ENCODE data around the gene MYL7. TPM values are rescaled to one million over a fixed set of nuclear protein-coding genes. Genes with fewer than 3 reads are reported as not detected.
A peak's percentile ranks its signal among the peaks of the same experiment; 100 is the strongest.

Gene MYL7
- total and polyA plus RNA-seq, 2 of the 13 experiments (the other 11 are each of a cell fraction or from before 2014, with no cell fraction given), result 1.8 TPM; not detected in 1

- no peak overlapping the region for H3K4me2 ChIP-seq (ENCODE audit: low read depth, low read length)
- ChIA-PET CTCF (ENCODE audit: low intra/inter-chr PET ratio, low total read pairs) (no interaction called here), POLR2A (no interaction called here)
- TF ChIP-seq ATF4 (CRISPR knock-in tag; IDR thresholded peaks at IDR 0.05) (peak in 1 of 2 experiments; percentile 71; a peak in 2 of 4 replicates), CEBPB (IDR thresholded peaks at IDR 0.05; ENCODE audit: borderline replicate concordance, low read depth, low read length) (peak; percentile 19; the same call in 1 of the 2 replicates), NR2F6 (IDR thresholded peaks at IDR 0.05) (0 out of 2 replicates have a peak, but pooled peaks have one; percentile 16), NR2F6 (CRISPR knock-in tag; IDR thresholded peaks at IDR 0.05) (no peak), HNRNPL (IDR thresholded peaks at IDR 0.05; ENCODE audit: low read depth, low read length) (0 out of 2 replicates have a peak, but pooled peaks have one; percentile 21), ZNF484 (CRISPR knock-in tag; IDR thresholded peaks at IDR 0.05; ENCODE audit: borderline replicate concordance, low read depth) (no peak), ATF6 (CRISPR knock-in tag; conservative IDR thresholded peaks at IDR 0.05) (no peak), HIC2 (CRISPR knock-in tag; IDR thresholded peaks at IDR 0.05; ENCODE audit: low read depth) (peak; percentile 78)
- H2AFZ ChIP-seq (ENCODE audit: low read length), result no peak overlapping the region
- H3K79me2 ChIP-seq (ENCODE audit: insufficient read depth, low read length), result no peaks in the 10 kb centered on the region
- in situ Hi-C loops (cut with HindIII; ENCODE audit: extremely low pct_ligation_motif_present, low pct_unique_long_range_greater_than_20kb), result no loop called here
- no peaks in the 10 kb centered on the region for H3K36me3 ChIP-seq (replicated peaks in 1 of 2; ENCODE audit: control insufficient read depth in 1 of 2, insufficient read depth in 2 of 2, low read length in 2 of 2)
- no peak overlapping the region for H3K9ac ChIP-seq (ENCODE audit: insufficient read depth, low read depth, low read length)
- H3K27ac ChIP-seq (ENCODE audit: extremely low read length, insufficient read depth, low read length), result no peak overlapping the region
- BruUV-seq (replicated peaks), result no TSS peak
- 29% methylated on average over 3 of the region's 4 CpGs for WGBS (ENCODE audit: low lambda C conversion rate)
- H3K9me3 ChIP-seq (ENCODE audit: low read length), result no peaks in the 10 kb centered on the region
- H3K4me3 ChIP-seq (replicated peaks in 1 of 3; ENCODE audit: insufficient read depth in 1 of 3, low read depth in 2 of 3, low read length in 3 of 3), result no peak overlapping the region
- no peaks in the 10 kb centered on the region for H4K20me1 ChIP-seq (ENCODE audit: insufficient read depth, low read length)
- FAIRE-seq, result no peak
- intact Hi-C loops (cut with micrococcal nuclease; ENCODE audit: unreplicated experiment), result no loop called here
- ATAC-seq, result no peak
- DNase-seq (ENCODE audit: low spot score), result no peak
- no peaks in the 10 kb centered on the region for H3K4me1 ChIP-seq (ENCODE audit: insufficient read depth, low read length)
- no peaks in the 10 kb centered on the region; a peak in 2 of 5 replicates for H3K27me3 ChIP-seq (ENCODE audit: control insufficient read depth in 1 of 2, insufficient read depth in 2 of 2, low read length in 2 of 2)
Measured at GRCh38 chr7:44162179-44162578, 21.0 kb upstream of the MYL7 start.
